ENCODE data around the gene APOL3. TPM values are rescaled to one million over a fixed set of nuclear protein-coding genes. Genes with fewer than 3 reads are reported as not detected.
"Not testable (repeated sequence)": the region's sequence is repeated elsewhere in the genome, so short reads cannot be mapped to it uniquely, and the experiment has no call there.

APOL3 gene
- total RNA-seq, 1 experiment from 2014 or later, result not detected

DNA sequence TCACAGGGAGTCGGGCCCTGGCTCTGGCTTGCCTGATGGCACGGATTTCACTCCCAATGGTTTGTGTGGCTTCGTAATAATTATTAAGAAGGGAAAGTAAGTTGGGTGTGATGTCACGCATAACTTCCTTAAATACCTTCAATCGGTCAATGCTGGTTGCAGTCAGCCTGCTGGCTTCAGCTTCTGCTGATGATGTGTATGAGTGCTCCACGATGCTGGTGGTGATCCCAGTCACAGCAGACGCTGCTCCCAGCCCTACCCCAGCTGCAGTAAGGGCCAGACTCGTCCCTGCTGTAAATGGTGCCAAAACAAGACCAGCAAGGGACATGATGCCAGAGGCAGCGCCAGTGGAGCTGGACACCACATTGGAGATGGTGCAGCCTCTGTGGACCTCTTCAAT is 19.1 kb downstream of the APOL3 start:
- H3K36me3 ChIP-seq, result no peaks in the 10 kb centered on the region
- no peak for DNase-seq
- no peaks in the 10 kb centered on the region for H3K27me3 ChIP-seq
- H3K4me1 ChIP-seq, result no peaks in the 10 kb centered on the region
- H3K27ac ChIP-seq, result no peak overlapping the region
- H3K9me3 ChIP-seq (replicated peaks), result no peaks in the 10 kb centered on the region
- no peak overlapping the region for H3K4me3 ChIP-seq

DNA sequence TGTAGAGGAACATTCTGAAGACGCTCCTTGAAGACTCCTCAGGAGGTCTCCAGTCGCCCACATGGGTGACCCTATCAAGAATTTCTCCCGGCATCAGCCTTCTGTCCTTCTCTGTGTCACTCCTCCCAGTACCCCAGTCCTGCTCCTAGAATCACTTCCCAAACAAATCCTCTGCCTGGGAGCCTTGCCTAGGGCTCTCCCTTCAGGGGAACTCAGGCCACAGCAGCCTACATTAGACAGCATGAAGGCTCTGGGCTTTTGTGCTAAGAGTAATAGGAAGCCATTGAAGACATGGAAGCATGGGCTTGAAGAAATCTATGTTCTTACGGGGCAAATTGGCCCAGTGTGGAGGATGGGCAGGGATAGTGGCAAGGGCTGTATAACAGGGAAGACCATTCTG is 21.8 kb downstream of the APOL3 start:
- not testable (repeated sequence) for H3K4me1 ChIP-seq; H3K36me3 ChIP-seq; DNase-seq; H3K27ac ChIP-seq; H3K27me3 ChIP-seq; H3K9me3 ChIP-seq (replicated peaks); H3K4me3 ChIP-seq

DNA sequence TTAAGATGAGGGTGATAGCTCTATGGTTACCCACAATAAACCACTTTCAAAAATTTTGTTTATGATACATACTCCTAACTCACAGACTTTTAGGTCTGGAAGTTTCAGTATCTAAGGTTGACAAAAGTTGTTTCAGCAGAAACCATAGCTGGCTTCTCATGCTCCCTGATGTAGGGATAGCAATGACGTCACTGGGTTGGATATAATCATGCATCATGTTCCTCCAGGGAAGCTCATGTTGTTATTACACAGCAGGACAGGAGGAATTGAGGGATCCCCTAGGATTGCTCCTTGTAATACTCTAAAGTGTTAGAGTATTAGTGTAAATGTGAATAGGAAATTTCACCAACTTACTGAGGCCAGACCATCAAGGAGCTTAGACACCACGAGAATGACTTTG is 23.6 kb downstream of the APOL3 start:
- Histone ChIP-seq H3K27ac (no peak overlapping the region), H3K4me3 (no peak overlapping the region), H3K36me3 (no peaks in the 10 kb centered on the region), H3K9me3 (replicated peaks) (no peaks in the 10 kb centered on the region), H3K4me1 (no peaks in the 10 kb centered on the region), H3K27me3 (no peaks in the 10 kb centered on the region)
- DNase-seq, result no peak

GRCh38 chr22:36136475-36136874 is 24.1 kb downstream of the APOL3 start:
- H3K4me1 ChIP-seq, result no peaks in the 10 kb centered on the region
- H3K36me3 ChIP-seq, result no peaks in the 10 kb centered on the region
- no peaks in the 10 kb centered on the region for H3K9me3 ChIP-seq (replicated peaks)
- H3K27ac ChIP-seq, result no peak overlapping the region
- no peaks in the 10 kb centered on the region for H3K27me3 ChIP-seq
- DNase-seq, result peak in 1 of 2 experiments; percentile 9
- H3K4me3 ChIP-seq, result no peak overlapping the region

DNA sequence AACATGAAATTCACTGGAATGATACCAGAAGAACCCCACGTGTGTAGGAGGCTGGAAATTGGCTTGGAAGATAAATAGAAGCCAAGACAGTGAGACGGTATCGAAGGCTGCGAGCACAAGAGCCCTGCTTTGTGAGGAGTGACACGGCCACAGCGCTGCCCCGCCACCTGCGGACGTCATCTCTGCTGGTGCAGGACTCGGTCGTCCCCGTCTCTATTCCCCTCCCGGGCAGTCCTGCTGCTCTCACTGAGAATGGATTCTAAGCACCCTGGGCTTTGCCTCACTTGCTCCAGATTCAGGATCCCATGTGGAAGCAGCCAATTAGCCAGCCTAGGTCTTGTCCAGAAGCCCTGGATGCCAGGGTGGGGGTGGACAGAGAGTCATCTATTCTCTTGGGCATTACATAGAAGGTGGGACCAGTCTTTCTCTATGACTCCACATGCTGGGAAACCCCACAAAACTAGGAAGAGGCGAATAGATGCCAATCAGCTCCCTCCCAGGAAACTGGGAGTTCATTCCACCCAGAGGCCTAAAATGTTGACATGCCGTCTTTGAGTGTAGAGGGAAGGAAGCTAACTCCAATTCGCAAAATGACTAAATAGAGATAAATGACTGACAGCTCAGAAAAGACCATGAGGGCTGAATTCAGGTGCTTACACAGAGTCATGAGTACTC is 25.1 kb downstream of the APOL3 start:
- Histone ChIP-seq H3K36me3 (no peaks in the 10 kb centered on the region), H3K4me1 (no peaks in the 10 kb centered on the region)
- no peak for DNase-seq

GRCh38 chr22:36134182-36134581 is 26.4 kb downstream of the APOL3 start:
- H3K27ac ChIP-seq, result no peak overlapping the region
- H3K4me1 ChIP-seq, result no peaks in the 10 kb centered on the region
- H3K4me3 ChIP-seq, result no peak overlapping the region
- H3K9me3 ChIP-seq (replicated peaks), result no peaks in the 10 kb centered on the region
- no peaks in the 10 kb centered on the region for H3K27me3 ChIP-seq
- no peaks in the 10 kb centered on the region for H3K36me3 ChIP-seq
- DNase-seq, result no peak

More for the DNA sequence above, 25.1 kb downstream of the APOL3 start:
- Histone ChIP-seq H3K9me3 (replicated peaks) (no peaks in the 10 kb centered on the region), H3K27ac (no peak overlapping the region), H3K27me3 (no peaks in the 10 kb centered on the region), H3K4me3 (no peak overlapping the region)

DNA sequence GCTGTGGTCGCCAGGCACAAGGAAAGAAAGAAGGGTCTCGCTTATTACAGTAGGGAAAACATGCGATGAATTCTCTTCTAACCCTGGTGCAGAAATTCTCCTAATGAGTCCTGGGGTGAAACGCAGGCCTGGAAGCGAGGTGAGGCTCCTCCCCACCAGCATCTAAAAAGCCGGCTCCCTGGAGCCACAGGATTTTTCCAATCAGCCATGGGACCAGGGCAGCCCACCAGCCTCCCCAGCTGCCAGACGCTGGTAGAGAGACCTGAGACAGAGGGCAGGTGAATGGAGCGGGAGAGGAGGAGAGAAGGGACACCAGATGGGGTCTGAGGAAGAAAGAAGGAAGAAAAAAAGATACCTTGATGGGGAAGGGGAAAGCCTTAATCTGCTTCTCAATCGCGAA is 28.6 kb downstream of the APOL3 start:
- no peaks in the 10 kb centered on the region for H3K4me1 ChIP-seq
- no peaks in the 10 kb centered on the region for H3K27me3 ChIP-seq
- no peak overlapping the region for H3K4me3 ChIP-seq
- DNase-seq, result no peak
- no peaks in the 10 kb centered on the region for H3K36me3 ChIP-seq
- H3K27ac ChIP-seq, result no peak overlapping the region
- H3K9me3 ChIP-seq (replicated peaks), result no peaks in the 10 kb centered on the region

GRCh38 chr22:36129486-36130388 is 30.8 kb downstream of the APOL3 start:
- no peak overlapping the region for H3K4me3 ChIP-seq
- H3K36me3 ChIP-seq, result no peaks in the 10 kb centered on the region
- no peak for DNase-seq
- no peaks in the 10 kb centered on the region for H3K27me3 ChIP-seq
- no peaks in the 10 kb centered on the region for H3K4me1 ChIP-seq
- no peak overlapping the region for H3K27ac ChIP-seq
- no peaks in the 10 kb centered on the region for H3K9me3 ChIP-seq (replicated peaks)

DNA sequence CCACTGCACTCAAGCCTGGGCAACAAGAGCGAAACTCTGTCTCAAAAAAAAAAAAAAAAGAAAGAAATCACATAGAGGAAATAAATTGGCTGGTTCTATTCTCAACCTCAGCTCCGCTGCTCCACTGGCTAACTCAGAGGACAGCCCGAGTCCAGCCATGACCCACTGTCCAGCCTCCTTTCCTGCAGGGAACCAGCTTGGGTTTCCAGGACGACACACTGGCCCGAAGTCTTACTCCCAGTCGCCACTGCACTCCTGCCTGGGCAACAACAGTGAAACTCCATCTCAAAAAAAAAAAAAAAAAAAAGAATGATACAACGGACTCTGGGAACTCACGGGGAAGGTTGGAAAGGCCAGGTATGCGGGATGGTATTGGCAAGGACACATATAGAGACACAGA is 31.5 kb downstream of the APOL3 start:
- H3K9me3 ChIP-seq (replicated peaks), result no peaks in the 10 kb centered on the region
- H3K4me1 ChIP-seq, result no peaks in the 10 kb centered on the region
- no peak overlapping the region for H3K27ac ChIP-seq
- H3K36me3 ChIP-seq, result no peaks in the 10 kb centered on the region
- no peaks in the 10 kb centered on the region for H3K27me3 ChIP-seq
- DNase-seq, result no peak
- H3K4me3 ChIP-seq, result no peak overlapping the region

GRCh38 chr22:36125994-36126531 is 34.5 kb downstream of the APOL3 start:
- no peaks in the 10 kb centered on the region for H3K36me3 ChIP-seq
- no peak for DNase-seq
- H3K27me3 ChIP-seq, result no peaks in the 10 kb centered on the region
- H3K9me3 ChIP-seq (replicated peaks), result no peaks in the 10 kb centered on the region
- H3K4me1 ChIP-seq, result no peaks in the 10 kb centered on the region
- H3K4me3 ChIP-seq, result no peak overlapping the region
- no peak overlapping the region for H3K27ac ChIP-seq

- no peak overlapping the region for H3K4me3 ChIP-seq
- no peaks in the 10 kb centered on the region for H3K4me1 ChIP-seq
- no peak for DNase-seq
Measured at GRCh38 chr22:36125434-36125833, 35.1 kb downstream of the APOL3 start.

GRCh38 chr22:36124666-36125065 is 35.9 kb downstream of the APOL3 start:
- no peaks in the 10 kb centered on the region for H3K36me3 ChIP-seq
- H3K4me1 ChIP-seq, result no peaks in the 10 kb centered on the region
- no peaks in the 10 kb centered on the region for H3K27me3 ChIP-seq
- no peak for DNase-seq
- no peaks in the 10 kb centered on the region for H3K9me3 ChIP-seq (replicated peaks)
- H3K27ac ChIP-seq, result no peak overlapping the region
- no peak overlapping the region for H3K4me3 ChIP-seq

More at GRCh38 chr22:36125434-36125833, 35.1 kb downstream of the APOL3 start:
- Histone ChIP-seq H3K9me3 (replicated peaks) (no peaks in the 10 kb centered on the region), H3K27ac (no peak overlapping the region), H3K27me3 (no peaks in the 10 kb centered on the region), H3K36me3 (no peaks in the 10 kb centered on the region)

DNA sequence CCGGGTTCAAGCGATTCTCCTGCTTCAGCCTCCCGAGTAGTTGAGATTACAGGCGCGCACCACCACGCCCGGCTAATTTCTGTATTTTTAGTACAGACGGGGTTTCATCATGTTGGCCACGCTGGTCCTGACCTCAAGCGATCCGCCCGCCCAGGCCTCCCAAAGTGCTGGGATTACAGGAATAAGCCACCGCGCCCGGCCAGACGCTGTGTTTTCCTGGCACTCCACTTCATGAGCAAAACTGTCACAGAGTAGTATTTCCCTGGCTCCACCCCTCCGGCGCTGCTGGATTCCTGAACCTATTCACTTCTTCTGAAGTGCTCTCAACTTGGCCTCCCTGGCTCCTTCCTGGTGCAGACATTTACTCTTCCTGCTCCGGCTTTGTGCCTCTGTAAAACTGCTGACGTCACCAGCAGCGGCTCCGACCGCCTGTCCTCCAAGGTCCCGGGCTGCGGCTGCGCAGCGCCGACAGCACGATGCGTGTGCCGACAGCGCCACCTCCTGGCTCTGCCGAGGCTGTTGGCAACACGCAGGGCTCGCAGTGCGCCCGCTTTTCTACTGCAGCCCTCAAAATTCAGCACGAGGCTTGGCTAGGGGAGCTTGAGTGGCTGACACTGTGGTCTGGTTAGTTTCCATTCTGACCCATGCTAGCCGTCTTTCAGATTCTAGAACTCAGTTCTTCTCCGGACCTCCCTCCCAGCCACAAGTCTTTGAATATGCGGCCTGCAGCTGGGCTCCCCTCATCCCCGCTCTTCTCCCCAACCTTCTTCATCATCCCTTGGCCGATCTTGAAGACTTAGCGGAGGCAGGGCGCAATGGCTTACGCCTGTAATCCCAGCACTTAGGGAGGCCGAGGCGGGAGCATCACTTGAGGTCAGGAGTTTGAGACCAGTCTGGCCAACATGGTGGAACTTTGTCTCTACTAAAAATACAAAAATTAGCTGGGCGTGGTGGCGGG is 36.6 kb downstream of the APOL3 start:
- Histone ChIP-seq H3K9me3 (replicated peaks) (no peaks in the 10 kb centered on the region), H3K4me3 (peak overlapping the region; percentile 50), H3K27me3 (no peaks in the 10 kb centered on the region), H3K36me3 (no peaks in the 10 kb centered on the region), H3K4me1 (no peaks in the 10 kb centered on the region), H3K27ac (peak overlapping the region; percentile 33)
- DNase-seq, result peak; percentile 93 to 95

DNA sequence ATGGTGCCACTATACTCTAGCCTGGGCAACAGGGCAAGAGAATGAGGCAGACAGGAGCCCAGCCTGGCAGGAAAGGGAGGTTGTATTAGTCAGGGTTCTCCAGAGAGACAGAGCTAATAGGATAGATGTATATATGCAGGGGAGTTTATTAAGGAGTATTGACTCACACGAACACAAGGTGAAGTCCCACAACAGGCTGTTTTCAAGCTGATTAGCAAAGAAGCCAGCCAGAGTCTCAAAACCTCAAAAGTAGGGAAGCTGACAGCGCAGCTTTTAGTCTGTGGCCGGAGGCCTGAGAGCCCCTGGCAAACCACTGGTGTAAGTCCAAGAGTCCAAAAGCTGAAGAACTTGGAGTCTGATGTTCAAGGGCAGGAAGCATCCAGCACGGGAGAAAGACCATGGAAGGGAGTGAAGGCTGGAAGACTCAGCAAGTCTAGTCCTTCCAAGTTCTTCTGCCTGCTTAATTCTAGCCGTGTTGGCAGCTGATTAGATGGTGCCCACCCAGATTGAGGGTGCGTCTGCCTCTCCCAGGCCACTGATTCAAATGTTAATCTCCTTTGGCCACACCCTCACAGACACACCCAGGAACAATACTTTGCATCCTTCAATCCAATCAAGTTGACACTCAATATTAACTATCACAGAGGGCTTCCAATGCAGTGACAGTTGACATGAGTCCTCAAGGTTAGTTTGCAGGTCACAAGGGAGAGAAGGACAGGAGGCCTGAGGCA is 39.8 kb downstream of the APOL3 start:
- H3K4me3 ChIP-seq; DNase-seq; H3K27ac ChIP-seq; H3K27me3 ChIP-seq; H3K36me3 ChIP-seq; H3K4me1 ChIP-seq; H3K9me3 ChIP-seq (replicated peaks): not testable (repeated sequence)
